CD4-positive, CD25-positive, alpha-beta regulatory T cell (primary cell): ENCODE results near the gene GDI1. TPM values are rescaled to one million over a fixed set of nuclear protein-coding genes. Genes with fewer than 3 reads are reported as not detected.

Experiments used
- ATAC-seq, 2 donors: fragments of 150-1000 bp; cut with Tn5 transposase; one replicate each; pipeline ENCODE4 v1.10.0; 2021; ENCODE audit warnings: low read depth in 2 of 2, moderate number of reproducible peaks in 2 of 2, moderate library complexity in 1 of 2
- DNase-seq, 3 donors: peaks; one replicate each; pipeline versions ENCODE4 v3.0.0 to v3.0.0-alpha.2; 2012 to 2022; ENCODE audit warnings: mixed read lengths in 1 of 3
- H3K27ac ChIP-seq: one replicate; pipeline ENCODE4 v1.7.0; 2013; ENCODE audit warnings: mild to moderate bottlenecking, low read length; ENCODE audit not compliant: insufficient read depth, poor library complexity, severe bottlenecking
- H3K27me3 ChIP-seq: one replicate; pipeline ENCODE4 v1.7.0; 2013; ENCODE audit warnings: low read length; ENCODE audit not compliant: control insufficient read depth, insufficient read depth
- H3K36me3 ChIP-seq: one replicate; pipeline ENCODE4 v1.7.0; 2013; ENCODE audit warnings: mild to moderate bottlenecking, low read length, moderate library complexity; ENCODE audit not compliant: control insufficient read depth, insufficient read depth
- H3K4me1 ChIP-seq: 2 replicates; pipeline ENCODE4 v1.7.0; 2013; ENCODE audit warnings: mild to moderate bottlenecking, low read length; ENCODE audit not compliant: insufficient read depth, control insufficient read depth, poor library complexity, severe bottlenecking
- H3K4me3 ChIP-seq: one replicate; pipeline ENCODE4 v1.7.0; 2013; ENCODE audit warnings: low read depth, mild to moderate bottlenecking, low read length, moderate library complexity
- H3K9me3 ChIP-seq, 2 experiments: 1 replicate in 1 of 2; 2 replicates in 1 of 2; pipeline ENCODE4 v1.7.0; 2013; ENCODE audit warnings: low read length in 2 of 2, mild to moderate bottlenecking in 1 of 2, moderate library complexity in 1 of 2; ENCODE audit not compliant: control insufficient read depth in 2 of 2
- H3K27ac Mint-ChIP-seq, 3 donors: one replicate each; pipeline ENCODE4 v1.8.0; 2020 to 2022; ENCODE audit warnings: mild to moderate bottlenecking in 3 of 3, mixed read lengths in 3 of 3, moderate library complexity in 2 of 3
- H3K27me3 Mint-ChIP-seq: one replicate; pipeline ENCODE4 v1.8.0; 2022; ENCODE audit warnings: mild to moderate bottlenecking, mixed read lengths
- H3K36me3 Mint-ChIP-seq: one replicate; pipeline ENCODE4 v1.8.0; 2020; ENCODE audit warnings: mixed read lengths
- H3K4me1 Mint-ChIP-seq, 4 donors: one replicate each; pipeline ENCODE4 v1.8.0; 2020 to 2022; ENCODE audit warnings: mixed read lengths in 4 of 4, mild to moderate bottlenecking in 1 of 4
- H3K4me3 Mint-ChIP-seq, 4 donors: one replicate each; pipeline ENCODE4 v1.8.0; 2020 to 2022; ENCODE audit warnings: mild to moderate bottlenecking in 4 of 4, mixed read lengths in 4 of 4, moderate library complexity in 3 of 4
- H3K9me3 Mint-ChIP-seq, 7 donors: one replicate each; pipeline ENCODE4 v1.8.0; 2020 to 2022; ENCODE audit warnings: mixed read lengths in 7 of 7, mild to moderate bottlenecking in 3 of 7, moderate library complexity in 2 of 7
- polyA plus RNA-seq, 4 donors: library from polyadenylated mRNA; unstranded; fragments of 300-500 nt; fragmentation: Illumina TruSeq; gene quantifications; one replicate each; pipeline ENCODE4 v1.2.3, GENCODE V29; 2021
- total RNA-seq: library from RNA; stranded (reverse); gene quantifications from one replicate; pipeline ENCODE4 v1.2.3, GENCODE V29; 2022

GDI1 gene
- total and polyA plus RNA-seq, 5 donors from 2014 or later = 33.7 to 169 (median 45.2) TPM

GRCh38 chrX:154481911-154482601 is 45.1 kb downstream of the GDI1 start:
- H3K9me3 Mint-ChIP-seq = no peaks in the 10 kb centered on the region
- no peaks in the 10 kb centered on the region for H3K27me3 Mint-ChIP-seq
- no peaks in the 10 kb centered on the region for H3K36me3 Mint-ChIP-seq
- H3K4me1 Mint-ChIP-seq = peaks cover 0 to 42% (median 4%) of the 10 kb centered on the region in 4 donors
- Histone ChIP-seq H3K27ac (no peak overlapping the region), H3K9me3 (no peaks in the 10 kb centered on the region), H3K36me3 (peaks cover 3% of the 10 kb centered on the region), H3K27me3 (no peaks in the 10 kb centered on the region), H3K4me1 (peaks cover 30% of the 10 kb centered on the region), H3K4me3 (no peak overlapping the region)
- H3K27ac Mint-ChIP-seq = no peak overlapping the region
- no peak for ATAC-seq
- peak overlapping the region in 3 of 4 donors; percentile 21 to 43 (median 24) for H3K4me3 Mint-ChIP-seq
- no peak for DNase-seq

DNA sequence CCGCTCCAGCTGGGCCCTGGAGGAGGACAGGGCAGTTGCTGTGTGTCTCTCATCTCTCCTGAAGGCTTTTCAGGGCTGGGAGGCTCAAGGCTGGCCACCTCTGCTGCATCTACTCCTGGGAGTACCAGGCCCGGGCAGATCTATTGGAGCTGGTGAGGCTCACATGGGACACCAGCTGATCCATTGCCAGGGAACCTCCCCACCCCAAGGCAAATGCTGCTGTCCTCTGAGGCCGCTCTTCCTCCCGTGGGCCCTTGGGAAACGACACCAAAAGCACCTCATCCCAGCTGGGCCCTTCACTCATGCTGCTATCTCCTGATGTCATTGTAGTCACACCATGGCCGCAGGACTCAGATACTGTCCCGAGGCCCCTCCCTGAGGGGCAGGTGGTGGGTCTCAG is 45.8 kb downstream of the GDI1 start:
- H3K27ac ChIP-seq = no peak overlapping the region
- H3K36me3 Mint-ChIP-seq = no peaks in the 10 kb centered on the region
- DNase-seq = no peak
- peaks cover 29% of the 10 kb centered on the region for H3K4me1 ChIP-seq
- peaks cover 3% of the 10 kb centered on the region for H3K36me3 ChIP-seq
- ATAC-seq = no peak
- no peak overlapping the region for H3K27ac Mint-ChIP-seq
- H3K4me1 Mint-ChIP-seq = peaks cover 0 to 37% (median 5%) of the 10 kb centered on the region in 4 donors
- H3K9me3 Mint-ChIP-seq = no peaks in the 10 kb centered on the region
- H3K4me3 ChIP-seq = no peak overlapping the region
- no peaks in the 10 kb centered on the region for H3K27me3 ChIP-seq
- peak overlapping the region in 1 of 4 donors; percentile 43 for H3K4me3 Mint-ChIP-seq
- H3K9me3 ChIP-seq = no peaks in the 10 kb centered on the region
- H3K27me3 Mint-ChIP-seq = no peaks in the 10 kb centered on the region

DNA sequence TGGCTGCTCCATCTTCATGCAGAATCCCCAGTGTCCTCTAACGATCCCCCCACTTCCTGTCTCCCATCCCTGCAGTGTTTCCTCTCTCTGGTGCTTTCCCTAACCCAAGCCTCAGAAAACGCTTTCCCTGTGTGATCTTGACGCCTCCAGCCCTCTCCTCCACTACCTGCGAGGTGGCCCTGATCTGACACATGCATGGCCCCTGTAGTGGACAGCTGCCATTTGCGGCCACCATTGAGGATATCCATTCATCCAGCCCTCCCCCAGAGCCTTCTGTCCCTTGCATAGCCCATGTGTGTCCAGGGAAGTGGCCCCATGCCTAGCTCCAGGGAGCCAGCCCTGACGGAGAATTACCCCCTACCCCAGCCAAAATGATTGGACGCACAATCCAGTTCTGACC is 46.4 kb downstream of the GDI1 start:
- Histone ChIP-seq H3K4me1 (peaks cover 27% of the 10 kb centered on the region), H3K27me3 (no peaks in the 10 kb centered on the region), H3K4me3 (no peak overlapping the region), H3K36me3 (peaks cover 3% of the 10 kb centered on the region), H3K27ac (no peak overlapping the region), H3K9me3 (no peaks in the 10 kb centered on the region)
- Mint-ChIP-seq H3K27me3 (no peaks in the 10 kb centered on the region), H3K9me3 (no peaks in the 10 kb centered on the region), H3K4me1 (peaks cover 0 to 40% (median 6%) of the 10 kb centered on the region in 4 donors), H3K4me3 (peak overlapping the region in 1 of 4 donors; percentile 44), H3K27ac (no peak overlapping the region), H3K36me3 (no peaks in the 10 kb centered on the region)
- ATAC-seq (no peak), DNase-seq (no peak)

- no peak for ATAC-seq
- H3K4me1 ChIP-seq = peaks cover 31% of the 10 kb centered on the region
- H3K27me3 Mint-ChIP-seq = no peaks in the 10 kb centered on the region
- H3K9me3 Mint-ChIP-seq = no peaks in the 10 kb centered on the region
- no peak overlapping the region for H3K27ac Mint-ChIP-seq
- peaks cover 0 to 47% (median 6%) of the 10 kb centered on the region in 4 donors for H3K4me1 Mint-ChIP-seq
- H3K4me3 ChIP-seq = no peak overlapping the region
- no peaks in the 10 kb centered on the region for H3K27me3 ChIP-seq
- H3K36me3 Mint-ChIP-seq = no peaks in the 10 kb centered on the region
- H3K4me3 Mint-ChIP-seq = peak overlapping the region in 3 of 4 donors; percentile 44 to 72 (median 57)
- no peaks in the 10 kb centered on the region for H3K9me3 ChIP-seq
- no peak overlapping the region for H3K27ac ChIP-seq
- peaks cover 3% of the 10 kb centered on the region for H3K36me3 ChIP-seq
- peak in 1 of 3 donors; percentile 13 for DNase-seq
Observed at GRCh38 chrX:154484255-154485149, 47.5 kb downstream of the GDI1 start.

GRCh38 chrX:154485150-154486051 is 48.4 kb downstream of the GDI1 start:
- no peaks in the 10 kb centered on the region for H3K9me3 ChIP-seq
- ATAC-seq (no peak), DNase-seq (no peak)
- Mint-ChIP-seq H3K27ac (no peak overlapping the region), H3K27me3 (no peaks in the 10 kb centered on the region), H3K9me3 (no peaks in the 10 kb centered on the region), H3K4me3 (peak overlapping the region in 3 of 4 donors; percentile 29 to 78 (median 57)), H3K4me1 (peaks cover 0 to 48% (median 9%) of the 10 kb centered on the region in 4 donors), H3K36me3 (no peaks in the 10 kb centered on the region)
- peaks cover 3% of the 10 kb centered on the region for H3K36me3 ChIP-seq
- no peak overlapping the region for H3K4me3 ChIP-seq
- H3K4me1 ChIP-seq = peaks cover 32% of the 10 kb centered on the region
- no peaks in the 10 kb centered on the region for H3K27me3 ChIP-seq
- H3K27ac ChIP-seq = peak overlapping the region; percentile 55

GRCh38 chrX:154486052-154486395 is 49.1 kb downstream of the GDI1 start:
- Mint-ChIP-seq H3K4me1 (peaks cover 0 to 52% (median 9%) of the 10 kb centered on the region in 4 donors), H3K9me3 (no peaks in the 10 kb centered on the region), H3K27ac (no peak overlapping the region), H3K36me3 (no peaks in the 10 kb centered on the region), H3K27me3 (no peaks in the 10 kb centered on the region), H3K4me3 (peak overlapping the region in 2 of 4 donors; percentile 29 to 56)
- Histone ChIP-seq H3K36me3 (peaks cover 3% of the 10 kb centered on the region), H3K27ac (peak overlapping the region; percentile 55), H3K9me3 (no peaks in the 10 kb centered on the region), H3K27me3 (no peaks in the 10 kb centered on the region), H3K4me1 (peaks cover 32% of the 10 kb centered on the region), H3K4me3 (no peak overlapping the region)
- peak; percentile 17 to 54 (median 26) for DNase-seq
- peak in 1 of 2 donors; percentile 8 for ATAC-seq
